Activated T-cell treated with anti-CD3 and anti-CD28 coated beads, Interleukin-2, amount 50 U/mL, for 1 hour (primary cell): ENCODE results near the gene IGF2.

ENCODE experiments used
- DNase-seq: peaks from one replicate; pipeline ENCODE4 v3.0.0-alpha.2; 2020

Gene IGF2

GRCh38 chr11:2122222-2122906 lies 16.8 kb downstream of the IGF2 start:
- DNase-seq = no peak

- no peak for DNase-seq
Observed at GRCh38 chr11:2121227-2122130, 17.7 kb downstream of the IGF2 start.

DNA sequence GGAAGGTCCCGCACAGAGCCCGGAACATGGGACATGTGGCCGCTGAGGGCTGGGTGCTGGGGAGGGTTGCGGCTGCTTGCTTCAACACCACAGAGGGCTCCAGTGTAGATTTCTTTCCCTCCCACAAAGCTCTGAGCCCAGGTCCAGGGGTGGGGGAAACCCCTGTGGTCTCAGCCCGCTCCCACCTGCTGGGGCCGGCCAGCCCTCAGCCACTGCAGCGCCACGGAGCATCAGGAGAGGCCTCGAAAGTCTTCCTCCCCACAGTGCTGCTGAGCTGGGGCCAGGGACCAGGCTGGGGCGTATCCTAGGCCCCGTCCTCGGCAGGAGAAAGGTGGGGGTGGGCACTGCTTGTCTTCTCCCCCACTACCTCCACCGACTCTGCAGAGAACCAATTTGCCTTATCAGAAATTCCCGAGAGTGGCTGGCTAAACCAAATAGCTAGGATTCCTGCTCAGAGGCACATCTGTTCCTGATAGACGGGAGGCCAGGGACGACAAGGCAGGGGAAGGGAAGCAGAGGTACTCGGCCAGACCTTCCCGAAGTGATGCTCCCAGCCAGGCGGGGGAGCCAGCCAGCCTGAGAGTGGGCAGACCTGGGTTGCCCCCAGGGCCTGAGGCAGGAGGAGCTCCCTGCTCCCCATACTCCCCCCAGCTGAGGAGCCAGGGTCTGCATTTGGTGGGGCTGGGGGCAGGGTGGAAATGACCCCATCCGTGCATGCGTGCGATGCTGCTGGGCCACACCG lies 18.7 kb downstream of the IGF2 start:
- no peak for DNase-seq

GRCh38 chr11:2118677-2119076 lies 20.5 kb downstream of the IGF2 start:
- no peak for DNase-seq

DNA sequence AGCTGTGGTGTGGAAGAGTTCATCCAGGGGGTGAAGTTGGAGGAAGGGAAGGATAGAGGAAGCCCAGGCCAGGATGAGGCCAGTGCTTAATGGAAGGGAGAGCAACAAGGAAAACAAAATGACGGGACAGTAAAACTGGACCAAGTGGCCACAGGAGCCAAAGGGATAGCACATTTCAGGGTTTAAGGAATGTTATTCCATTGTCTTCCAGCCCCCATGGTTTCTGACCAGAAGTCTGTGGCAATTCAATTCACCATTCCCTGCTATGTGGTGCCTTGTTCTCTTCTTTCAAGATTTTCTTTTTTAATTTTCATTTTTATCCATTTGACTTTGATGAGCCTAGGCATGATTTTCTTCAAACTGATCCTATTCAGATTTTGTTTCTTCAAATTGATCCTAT lies 22.5 kb downstream of the IGF2 start:
- no peak for DNase-seq

DNA sequence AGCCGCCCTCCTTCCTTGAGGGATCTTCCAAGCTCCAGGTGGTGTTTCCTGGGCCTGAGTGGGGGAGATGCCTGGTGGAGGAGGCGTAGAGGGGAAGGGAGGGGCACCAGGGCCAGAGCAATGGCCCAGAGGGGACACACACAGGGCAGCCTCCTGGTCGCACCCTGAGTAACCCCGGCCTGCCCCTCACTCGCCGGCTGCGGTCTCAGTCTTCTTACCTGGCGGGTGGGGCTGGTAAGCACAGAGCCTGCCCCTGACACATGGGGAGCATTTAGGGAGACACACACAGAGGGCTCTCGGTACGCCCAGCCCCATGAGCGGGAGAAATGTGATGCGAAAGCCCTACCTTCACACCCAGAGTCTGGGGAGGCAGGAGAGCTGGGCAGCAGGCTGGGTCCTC lies 23.9 kb downstream of the IGF2 start:
- DNase-seq = no peak

DNA sequence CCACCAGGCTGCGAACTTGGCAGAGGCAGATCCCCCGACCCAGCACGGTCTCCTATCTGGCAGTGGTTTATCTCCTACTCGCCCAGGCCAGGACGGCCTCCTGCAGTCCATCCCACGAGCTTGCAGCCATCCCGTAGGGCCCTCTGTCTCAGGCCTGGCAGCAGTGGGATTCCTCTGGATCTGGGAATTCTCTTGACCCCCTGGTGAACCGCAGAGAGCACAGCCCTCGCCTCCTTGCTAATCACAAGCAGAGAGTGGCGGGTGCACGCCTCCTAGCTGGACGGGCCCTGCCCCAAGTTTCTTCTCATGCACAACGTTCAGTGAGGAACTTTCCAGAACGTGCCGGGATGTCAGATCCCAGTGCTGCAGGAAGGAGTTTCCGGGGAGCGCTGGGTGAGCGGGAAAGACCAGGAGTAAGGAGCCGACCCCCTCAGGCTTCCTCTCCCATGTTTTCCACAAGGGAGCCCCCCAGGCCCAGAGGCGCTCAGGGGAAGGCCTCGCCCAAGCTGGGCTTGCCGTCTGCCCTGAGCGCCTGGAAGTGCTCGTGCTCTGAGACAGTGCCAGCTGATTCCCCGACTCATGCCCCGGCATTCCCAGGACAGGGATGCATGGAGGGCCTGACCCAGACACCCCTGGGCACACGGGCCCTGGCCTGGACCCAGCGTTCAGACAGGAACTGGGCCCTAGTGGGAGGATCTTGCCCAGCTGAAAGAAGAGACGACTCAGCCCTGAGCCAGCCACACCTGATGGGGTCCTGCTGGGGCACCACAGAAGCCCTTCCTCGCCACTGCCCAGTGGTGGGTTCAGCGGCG lies 24.6 kb downstream of the IGF2 start:
- no peak for DNase-seq

DNA sequence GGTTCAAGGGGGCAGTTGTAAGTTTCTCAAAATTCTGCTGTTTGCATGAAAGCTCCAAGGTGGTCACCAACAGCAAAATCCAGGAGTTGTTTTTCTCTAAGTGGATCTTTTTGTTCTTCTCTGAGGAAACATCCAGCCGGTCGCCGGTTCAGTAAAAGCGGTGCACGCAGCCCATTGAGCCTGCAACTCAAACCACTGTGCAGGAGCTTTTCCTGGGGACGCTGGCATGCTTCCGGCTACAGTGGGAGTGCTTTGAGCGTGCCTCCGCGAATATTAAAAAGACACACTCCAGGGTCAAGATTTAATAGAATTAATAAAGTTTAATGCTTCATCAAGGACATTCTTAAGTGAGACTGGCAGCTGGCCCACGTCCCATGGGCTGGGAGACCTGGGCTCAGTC lies 25.4 kb downstream of the IGF2 start:
- no peak for DNase-seq

DNA sequence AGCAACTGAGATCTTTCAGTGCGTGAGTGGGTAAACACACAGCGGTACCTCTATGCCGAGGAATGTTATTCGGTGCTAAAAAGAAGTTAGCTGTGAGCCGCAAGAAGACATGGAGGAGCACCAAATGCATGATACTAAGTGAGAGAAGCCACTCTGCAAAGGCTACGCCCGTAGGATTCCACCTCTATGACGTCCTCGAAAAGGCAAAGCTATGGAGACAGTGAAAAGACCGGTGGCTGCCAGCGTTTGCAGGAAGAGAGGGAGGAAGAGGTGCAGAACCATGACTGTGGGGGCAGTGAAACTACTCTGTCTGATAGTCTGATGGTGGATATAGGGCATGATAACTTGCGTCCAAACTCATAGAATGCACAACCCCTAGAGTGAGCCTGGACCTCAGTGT lies 28.7 kb downstream of the IGF2 start:
- DNase-seq = no peak

DNA sequence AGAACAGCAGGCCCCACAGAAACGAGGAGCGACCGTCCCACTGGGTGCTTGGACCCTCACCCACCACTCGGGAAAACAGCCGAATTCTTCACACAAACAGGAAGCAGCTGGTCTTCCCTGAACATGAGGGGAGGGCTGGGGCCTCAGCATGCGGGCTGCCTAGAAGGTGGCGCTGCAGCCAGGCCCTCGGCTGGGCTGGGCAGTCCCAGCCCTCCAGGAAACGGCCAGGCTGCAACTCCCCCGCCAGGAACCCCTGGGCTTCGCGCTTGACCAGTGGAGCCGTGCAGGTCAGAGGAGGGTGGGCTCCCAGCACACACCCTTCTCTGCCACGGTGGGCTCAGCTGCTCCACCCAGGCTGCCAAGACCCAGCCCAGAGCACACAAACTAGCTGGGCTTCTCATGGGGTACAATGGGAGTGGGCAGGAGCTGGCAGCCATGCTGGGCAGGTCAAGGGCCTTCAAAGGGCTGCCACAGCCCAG lies 29.6 kb downstream of the IGF2 start:
- DNase-seq = no peak

- no peak for DNase-seq
Observed at GRCh38 chr11:2108675-2109491, 30.3 kb downstream of the IGF2 start.

- DNase-seq = no peak
Observed at GRCh38 chr11:2107941-2108630, 31.1 kb downstream of the IGF2 start.

DNA sequence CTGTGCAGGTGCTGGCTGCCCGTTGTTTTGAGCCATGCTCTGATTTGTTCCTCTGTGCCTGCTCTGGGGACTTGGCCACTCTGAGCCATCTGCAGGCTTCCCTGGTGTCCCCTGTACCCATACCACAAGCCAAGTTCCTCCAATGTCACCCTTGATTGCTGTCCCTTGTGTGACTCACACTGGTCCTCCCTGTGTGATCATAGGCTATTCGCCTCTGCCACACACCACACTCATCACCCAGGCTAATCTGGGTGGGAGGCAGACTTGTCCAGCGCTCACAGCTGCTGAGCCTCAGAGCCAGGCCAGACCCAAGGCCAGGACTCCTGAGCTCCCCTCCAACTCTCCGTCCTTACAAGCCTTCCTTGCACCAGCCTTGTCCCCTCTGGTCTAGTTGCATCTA lies 31.7 kb downstream of the IGF2 start:
- no peak for DNase-seq

GRCh38 chr11:2106583-2107209 lies 32.5 kb downstream of the IGF2 start:
- no peak for DNase-seq

DNA sequence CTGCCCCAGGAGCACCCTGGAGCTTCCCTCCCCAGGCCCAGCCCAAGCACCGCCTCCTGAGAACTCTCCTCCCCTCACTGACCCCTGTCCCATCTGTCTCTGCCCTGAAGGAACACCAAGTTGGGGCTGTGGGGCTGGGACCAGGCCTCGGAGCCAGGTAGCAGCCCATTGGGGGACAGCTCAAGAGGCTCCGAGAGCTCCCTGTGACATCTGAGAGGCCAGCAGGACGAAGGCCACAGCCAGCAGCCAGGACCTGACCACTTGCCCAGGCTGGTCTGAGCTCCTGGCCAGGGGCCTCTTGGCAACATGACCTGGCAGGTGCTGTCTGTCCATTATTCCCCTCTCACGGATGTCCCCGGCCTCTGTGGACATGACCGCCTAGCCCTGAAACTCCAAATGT lies 33.7 kb downstream of the IGF2 start:
- DNase-seq = no peak

DNA sequence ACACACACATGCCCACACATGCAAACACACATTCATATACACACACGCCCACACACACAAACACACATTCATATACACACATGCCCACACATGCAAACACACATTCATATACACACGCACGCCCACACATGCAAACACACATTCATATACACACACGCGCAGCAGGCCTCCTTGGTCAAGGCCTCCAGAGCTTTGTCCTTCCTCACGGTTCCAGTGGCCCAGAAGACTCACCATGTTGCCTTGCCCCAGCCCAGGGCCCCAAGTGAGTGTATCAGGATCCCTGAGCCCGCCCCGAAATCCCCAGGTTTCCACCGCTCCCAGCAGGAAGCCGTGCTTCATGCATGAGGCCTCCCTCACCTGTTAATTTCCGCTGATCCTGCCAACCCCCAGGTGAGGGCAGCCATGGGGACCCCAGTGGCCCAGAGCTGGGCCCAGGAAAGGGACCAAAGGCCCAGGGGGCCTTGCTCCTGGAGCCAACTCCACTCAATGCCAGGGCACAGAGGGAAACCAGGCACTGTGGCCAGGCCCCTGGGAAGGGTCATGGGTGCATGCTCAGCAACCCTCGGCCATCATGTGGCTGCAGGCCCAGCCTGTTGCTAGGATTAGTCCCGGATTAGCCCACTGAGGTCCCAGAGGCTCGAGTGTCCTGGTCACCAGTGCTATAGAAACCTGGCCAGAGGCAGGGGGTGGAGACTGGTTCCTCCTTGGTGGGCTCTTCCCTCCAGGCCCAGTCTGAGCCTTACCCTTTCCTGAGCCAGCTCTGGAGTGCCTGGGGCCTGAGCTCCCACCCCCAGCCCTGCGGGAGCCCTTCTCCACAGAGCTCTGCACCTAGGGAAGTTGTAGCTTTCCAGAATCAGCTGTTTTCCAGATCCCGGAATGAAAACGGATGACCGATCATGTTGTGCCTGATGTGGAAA lies 34.4 kb downstream of the IGF2 start:
- no peak for DNase-seq

DNA sequence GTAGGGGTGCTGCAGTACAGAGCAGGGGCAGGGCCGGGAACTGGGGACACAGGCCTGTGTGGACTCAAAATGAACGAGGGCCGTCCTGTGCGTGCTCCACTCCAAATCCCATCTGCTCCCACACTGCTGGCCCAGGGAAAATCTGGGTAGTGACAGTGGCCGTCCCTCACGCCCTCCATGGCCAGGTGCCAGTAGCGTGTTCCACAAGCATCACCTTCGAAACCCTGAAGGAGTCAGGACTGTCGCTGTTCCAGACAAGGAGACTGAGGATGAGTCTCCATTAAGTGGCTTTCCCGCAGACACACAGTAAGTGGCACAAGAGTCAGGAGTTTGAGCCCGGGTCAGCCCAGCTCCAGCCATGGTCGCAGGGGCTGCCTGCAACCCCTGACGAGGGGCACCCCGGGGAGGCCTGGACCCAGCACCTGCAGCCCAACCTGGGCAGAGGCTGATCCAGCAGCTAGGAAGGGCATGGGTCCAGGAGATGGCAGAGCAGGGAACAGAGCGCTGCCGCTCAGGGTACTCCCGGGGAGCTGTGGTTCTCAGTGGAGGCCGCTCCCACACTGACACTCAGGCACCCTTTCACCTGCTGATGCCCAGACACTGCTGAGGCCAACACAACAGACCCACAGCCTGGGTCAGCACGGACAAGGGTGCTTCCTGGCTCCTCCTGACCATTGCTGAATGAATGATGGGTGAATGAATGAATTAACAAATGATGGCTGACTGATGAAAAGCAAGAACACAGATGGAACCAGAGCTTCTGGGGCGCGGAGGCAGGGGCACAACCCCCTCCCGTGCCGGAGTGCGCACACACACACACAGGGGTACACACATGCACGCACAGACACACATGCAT lies 35.3 kb downstream of the IGF2 start:
- no peak for DNase-seq

- DNase-seq = no peak
Observed at GRCh38 chr11:2102883-2103213, 36.3 kb downstream of the IGF2 start.
